Activated CD4-positive, alpha-beta memory T cell treated with anti-CD3 and anti-CD28 coated beads for 36 hours (primary cell): ENCODE measurements around the gene CDH24. TPM values are rescaled to one million over a fixed set of nuclear protein-coding genes. Genes with fewer than 3 reads are reported as not detected.

ENCODE experiments used
- CTCF ChIA-PET: fragments of 350-600 bp; sonication (Branson Sonifier 250); formaldehyde crosslinking; loops from one replicate; lab custom pipeline; 2021; ENCODE audit warnings: antibody characterized with exemption, inconsistent platforms; lab: Charles Lee
- POLR2A ChIA-PET: fragments of 350-600 bp; sonication (Branson Sonifier 250); formaldehyde crosslinking; loops from one replicate; lab custom pipeline; 2021; ENCODE audit warnings: antibody characterized with exemption; lab: Charles Lee
- DNase-seq: peaks from one replicate; pipeline ENCODE4 v3.0.0-alpha.2; 2020
- H3K27ac Mint-ChIP-seq: one replicate; pipeline ENCODE4 v1.8.0; 2021; ENCODE audit warnings: mixed read lengths
- H3K27me3 Mint-ChIP-seq: one replicate; pipeline ENCODE4 v1.8.0; 2021; ENCODE audit warnings: mixed read lengths
- H3K36me3 Mint-ChIP-seq: one replicate; pipeline ENCODE4 v1.8.0; 2021; ENCODE audit warnings: mixed read lengths
- H3K4me1 Mint-ChIP-seq: one replicate; pipeline ENCODE4 v1.8.0; 2021; ENCODE audit warnings: low read depth, mixed read lengths
- H3K4me3 Mint-ChIP-seq: one replicate; pipeline ENCODE4 v1.8.0; 2021; ENCODE audit warnings: mild to moderate bottlenecking, mixed read lengths
- H3K9me3 Mint-ChIP-seq: one replicate; pipeline ENCODE4 v1.8.0; 2021; ENCODE audit warnings: mixed read lengths
- intact Hi-C: fragments of 100-400 bp; cut with micrococcal nuclease; formaldehyde crosslinking; loops from one replicate; pipeline ENCODE4 v1.15.1; 2023
- total RNA-seq, 2 experiments: library from RNA; stranded (reverse); gene quantifications; one replicate each; pipeline ENCODE4 v1.2.3, GENCODE V29; 2021

The CDH24 gene
- total RNA-seq, 2 experiments from 2014 or later = 1.00 to 1.1 TPM

DNA sequence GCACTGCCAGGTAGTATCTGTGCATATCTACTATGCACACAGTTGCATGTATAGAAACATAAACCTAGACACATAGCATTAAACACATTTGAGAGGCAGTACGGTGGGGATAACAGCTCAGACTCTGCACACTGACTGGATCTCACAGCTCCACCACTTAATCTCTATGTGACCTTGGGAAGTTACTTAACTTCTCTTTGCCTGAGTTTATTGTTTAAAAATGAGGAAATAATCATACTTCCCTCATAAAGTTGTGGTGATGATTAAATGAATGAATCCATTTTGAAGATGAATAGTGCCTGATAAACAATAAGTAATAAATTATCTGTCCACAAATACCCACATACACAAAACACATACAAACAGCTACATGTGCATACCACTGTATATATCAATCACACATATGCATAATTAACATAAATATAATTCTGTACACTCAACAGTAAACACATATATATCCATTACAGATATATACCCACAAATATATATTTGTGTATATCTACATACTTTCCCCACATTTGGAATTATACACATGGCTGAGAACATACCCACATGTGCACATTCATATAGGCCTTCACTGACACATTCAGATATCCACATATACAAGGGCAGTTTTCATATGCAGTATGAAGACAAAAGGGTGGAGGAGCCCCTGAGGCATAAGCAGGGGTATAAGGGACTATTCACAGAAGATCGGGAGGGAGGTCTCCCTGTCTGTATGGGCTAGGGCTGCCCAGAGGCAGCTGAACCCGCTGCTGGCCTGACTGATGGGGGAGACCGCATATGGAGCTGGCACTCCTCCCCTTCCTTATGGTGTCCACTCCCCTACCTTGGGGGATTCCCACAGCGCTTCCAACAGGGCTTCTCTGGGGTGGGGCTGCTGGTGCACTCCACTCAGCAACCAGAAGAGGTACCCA is 5.9 kb downstream of the CDH24 start:
- Mint-ChIP-seq H3K27ac (no peak overlapping the region), H3K36me3 (no peaks in the 10 kb centered on the region), H3K9me3 (no peaks in the 10 kb centered on the region), H3K4me3 (no peak overlapping the region), H3K4me1 (peaks cover 5% of the 10 kb centered on the region), H3K27me3 (peaks cover 6% of the 10 kb centered on the region)
- DNase-seq = no peak
- POLR2A ChIA-PET = interaction anchor here (1.1 to 1.3 kb wide), 2 partner anchors 13 to 64 kb away, joined by 3 to 5 read pairs; no protein-coding TSS in a partner anchor
- intact Hi-C loops = no loop called here
- CTCF ChIA-PET = interaction anchor here (0.6 to 18.9 kb wide), 5 partner anchors 17 to 192 kb away, joined by 3 to 839 read pairs (median 3); partner anchors contain the start of gene AJUBA

DNA sequence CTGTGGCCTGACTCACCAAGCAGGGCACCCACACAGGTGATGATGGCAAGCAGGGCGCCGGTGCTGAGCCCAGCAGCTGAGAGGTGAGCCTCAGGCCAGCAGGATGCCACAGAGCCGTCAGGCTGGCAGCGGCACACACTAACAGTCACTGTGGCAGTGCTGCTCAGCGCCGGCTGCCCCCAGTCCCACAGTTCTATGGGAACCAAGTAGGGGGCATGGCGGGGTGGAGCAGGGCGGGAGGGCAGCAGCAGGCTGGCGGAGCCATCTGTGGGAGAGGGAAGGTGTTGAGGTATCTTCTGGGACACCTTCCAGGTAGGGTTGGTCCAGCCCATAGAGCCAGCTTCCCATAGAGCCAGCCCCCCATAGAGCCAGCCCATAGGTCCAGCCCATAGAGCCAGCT is 8.3 kb downstream of the CDH24 start:
- H3K9me3 Mint-ChIP-seq = no peaks in the 10 kb centered on the region
- H3K27me3 Mint-ChIP-seq = peaks cover 5% of the 10 kb centered on the region
- CTCF ChIA-PET = interaction anchor here (1.1 to 2.0 kb wide), 3 partner anchors 9 to 63 kb away, joined by 3 to 5 read pairs (median 5); no protein-coding TSS in a partner anchor
- intact Hi-C loops = no loop called here
- H3K36me3 Mint-ChIP-seq = no peaks in the 10 kb centered on the region
- no peak overlapping the region for H3K27ac Mint-ChIP-seq
- POLR2A ChIA-PET = no interaction called here
- DNase-seq = no peak
- no peaks in the 10 kb centered on the region for H3K4me1 Mint-ChIP-seq
- H3K4me3 Mint-ChIP-seq = no peak overlapping the region

DNA sequence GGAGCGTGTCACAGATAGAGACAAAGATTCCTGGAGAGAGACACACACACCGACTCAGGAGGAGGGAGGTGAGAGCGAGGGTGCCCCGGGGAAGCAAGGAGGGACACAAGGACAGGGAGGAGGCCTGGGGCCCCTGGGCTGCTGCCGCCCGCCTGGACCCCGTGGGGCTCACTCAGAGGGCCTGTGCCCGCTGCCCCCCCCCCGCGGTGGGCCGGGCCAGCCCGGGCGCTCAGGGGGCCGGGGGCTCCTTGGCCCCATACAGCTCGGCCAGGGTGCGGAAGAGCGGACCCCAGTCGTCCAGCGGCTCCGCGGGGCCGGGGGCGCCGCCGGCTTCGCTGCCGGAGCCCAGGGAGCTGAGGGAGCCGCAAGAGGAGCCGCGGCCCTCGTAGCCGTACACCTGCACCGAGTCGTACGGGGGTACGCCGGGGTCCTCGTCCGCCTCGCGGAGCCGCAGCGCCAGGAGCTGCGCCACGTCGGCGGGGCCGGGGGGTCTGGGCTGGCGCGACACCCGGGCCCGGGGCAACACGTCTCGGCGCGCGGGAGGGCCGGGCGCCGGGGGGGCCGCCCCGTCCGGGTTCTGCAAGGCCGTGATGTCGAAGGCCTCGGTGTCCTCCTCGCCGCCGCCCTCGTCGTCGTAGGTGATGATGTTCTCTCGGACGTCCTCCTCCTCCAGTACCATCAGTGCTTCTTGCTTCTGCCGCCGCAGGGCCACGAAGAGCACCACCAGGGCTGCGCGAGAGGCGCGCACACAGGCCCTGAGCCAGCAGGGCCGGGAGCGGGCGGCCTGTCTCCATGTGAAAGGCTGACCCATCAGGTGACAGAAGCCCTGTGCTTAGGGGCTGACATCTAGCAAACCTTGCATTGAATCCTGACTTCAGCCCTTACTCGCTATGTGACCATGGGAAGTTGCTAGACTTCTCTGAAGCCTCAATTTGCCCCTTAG is 9.3 kb downstream of the CDH24 start:
- intact Hi-C loops = no loop called here
- Mint-ChIP-seq H3K27me3 (peaks cover 5% of the 10 kb centered on the region), H3K36me3 (no peaks in the 10 kb centered on the region), H3K27ac (no peak overlapping the region), H3K9me3 (no peaks in the 10 kb centered on the region), H3K4me3 (no peak overlapping the region), H3K4me1 (no peaks in the 10 kb centered on the region)
- ChIA-PET POLR2A (no interaction called here), CTCF (interaction anchor here (1.7 to 2.0 kb wide), 2 partner anchors 21 to 62 kb away, joined by 5 read pairs; no protein-coding TSS in a partner anchor)
- DNase-seq = no peak

DNA sequence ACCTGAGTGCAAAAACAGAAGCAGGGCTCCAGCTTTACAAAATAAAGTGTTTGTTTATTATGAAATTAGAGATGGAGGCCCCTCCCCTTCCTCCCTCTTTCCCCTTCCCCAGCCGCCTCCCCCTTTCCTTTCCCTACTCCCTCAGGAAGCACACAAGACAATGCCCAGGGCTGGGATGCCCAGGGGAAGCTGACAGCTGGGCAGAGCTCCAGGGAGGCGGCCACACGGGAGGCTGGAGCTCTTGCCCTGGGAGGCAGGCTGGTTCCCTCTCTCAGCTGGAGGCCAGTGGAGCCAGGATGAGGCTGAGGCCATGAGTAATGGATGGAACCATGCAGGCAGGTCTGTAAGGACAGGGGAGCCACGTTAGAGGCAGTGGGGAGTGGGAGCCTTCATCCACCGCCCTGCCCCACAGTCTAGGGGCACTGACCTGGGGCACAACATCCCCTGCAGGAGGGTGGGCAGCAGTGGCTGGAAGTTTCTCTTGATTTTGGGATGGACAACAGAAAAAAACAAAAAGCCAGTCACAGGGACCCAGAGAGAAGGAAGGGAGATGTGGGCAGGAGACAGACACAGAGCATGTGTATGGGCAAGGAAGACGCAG is 10.2 kb downstream of the CDH24 start:
- ChIA-PET POLR2A (no interaction called here), CTCF (interaction anchor here (0.9 to 1.3 kb wide), 3 partner anchors 21 to 61 kb away, joined by 3 to 4 read pairs (median 3); no protein-coding TSS in a partner anchor)
- Mint-ChIP-seq H3K4me3 (no peak overlapping the region), H3K4me1 (no peaks in the 10 kb centered on the region), H3K27ac (no peak overlapping the region), H3K36me3 (no peaks in the 10 kb centered on the region), H3K9me3 (no peaks in the 10 kb centered on the region), H3K27me3 (peaks cover 5% of the 10 kb centered on the region)
- DNase-seq = no peak
- intact Hi-C loops = no loop called here

- DNase-seq = no peak
- Mint-ChIP-seq H3K4me1 (no peaks in the 10 kb centered on the region), H3K4me3 (no peak overlapping the region), H3K36me3 (no peaks in the 10 kb centered on the region), H3K9me3 (no peaks in the 10 kb centered on the region), H3K27ac (no peak overlapping the region), H3K27me3 (peaks cover 5% of the 10 kb centered on the region)
- POLR2A ChIA-PET = no interaction called here
- intact Hi-C loops = no loop called here
- CTCF ChIA-PET = interaction anchor here (1.3 kb wide), 1 partner anchor 59 kb away, joined by 4 read pairs; no protein-coding TSS in a partner anchor
These were observed 11.6 kb downstream of the CDH24 start for GRCh38 chr14:23045419-23046357.

GRCh38 chr14:23044840-23045239 is 12.5 kb downstream of the CDH24 start:
- POLR2A ChIA-PET = interaction anchor here (1.1 kb wide), 1 partner anchor 126 kb away, joined by 3 read pairs; the partner anchor contains the start of gene RBM23

GRCh38 chr14:23043754-23044153 is 13.6 kb downstream of the CDH24 start:
- Mint-ChIP-seq H3K4me1 (no peaks in the 10 kb centered on the region), H3K9me3 (no peaks in the 10 kb centered on the region), H3K36me3 (no peaks in the 10 kb centered on the region), H3K27ac (no peak overlapping the region), H3K27me3 (peaks cover 5% of the 10 kb centered on the region), H3K4me3 (no peak overlapping the region)
- CTCF ChIA-PET = interaction anchor here (1.2 to 5.6 kb wide), 3 partner anchors 25 to 57 kb away, joined by 3 to 22 read pairs (median 3); no protein-coding TSS in a partner anchor
- POLR2A ChIA-PET = no interaction called here
- intact Hi-C loops = no loop called here
- DNase-seq = no peak

More at GRCh38 chr14:23044840-23045239, 12.5 kb downstream of the CDH24 start:
- Mint-ChIP-seq H3K4me1 (no peaks in the 10 kb centered on the region), H3K4me3 (no peak overlapping the region), H3K27me3 (peaks cover 5% of the 10 kb centered on the region), H3K9me3 (no peaks in the 10 kb centered on the region), H3K36me3 (no peaks in the 10 kb centered on the region), H3K27ac (no peak overlapping the region)
- CTCF ChIA-PET = interaction anchor here (1.2 to 1.5 kb wide), 2 partner anchors 57 to 58 kb away, joined by 3 read pairs; no protein-coding TSS in a partner anchor
- intact Hi-C loops = no loop called here
- no peak for DNase-seq

DNA sequence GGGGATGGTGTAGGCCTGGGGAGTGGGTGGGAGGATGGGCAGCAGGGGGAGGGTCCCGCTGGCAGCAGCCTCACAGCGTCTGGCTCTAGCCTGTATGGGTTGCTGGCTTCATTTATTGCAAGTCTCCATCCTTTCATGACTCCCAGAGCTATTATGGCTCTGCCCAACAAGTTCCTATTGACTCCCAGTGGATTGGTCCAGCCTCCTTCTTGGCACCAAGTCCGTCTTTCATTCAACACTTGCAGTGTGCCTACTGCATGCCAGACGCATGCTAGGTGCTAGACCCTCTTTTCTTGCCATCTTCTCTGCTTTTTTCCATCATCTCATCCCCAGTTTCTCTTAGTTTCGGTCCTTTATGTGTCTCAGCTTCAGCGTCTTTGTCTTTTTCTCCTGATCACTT is 14.2 kb downstream of the CDH24 start:
- no peaks in the 10 kb centered on the region for H3K9me3 Mint-ChIP-seq
- H3K4me3 Mint-ChIP-seq = no peak overlapping the region
- H3K27me3 Mint-ChIP-seq = peaks cover 5% of the 10 kb centered on the region
- no peak overlapping the region for H3K27ac Mint-ChIP-seq
- ChIA-PET CTCF (interaction anchor here (0.8 to 5.6 kb wide), 4 partner anchors 15 to 57 kb away, joined by 3 to 22 read pairs (median 6); no protein-coding TSS in a partner anchor), POLR2A (no interaction called here)
- H3K36me3 Mint-ChIP-seq = no peaks in the 10 kb centered on the region
- no peaks in the 10 kb centered on the region for H3K4me1 Mint-ChIP-seq
- no peak for DNase-seq
- intact Hi-C loops = no loop called here

GRCh38 chr14:23042162-23042965 is 15.0 kb downstream of the CDH24 start, which contains the start of gene PSMB11:
PSMB11 (plus strand) TSS chr14:23042212; CDS start chr14:23042226, 14 bp downstream.
- H3K27ac Mint-ChIP-seq = no peak within 1 kb of the TSS

GRCh38 chr14:23041729-23042128 is 15.6 kb downstream of the CDH24 start:
- intact Hi-C loops = no loop called here
- Mint-ChIP-seq H3K36me3 (no peaks in the 10 kb centered on the region), H3K27ac (no peak overlapping the region), H3K9me3 (no peaks in the 10 kb centered on the region), H3K27me3 (no peaks in the 10 kb centered on the region), H3K4me1 (no peaks in the 10 kb centered on the region), H3K4me3 (no peak overlapping the region)
- DNase-seq = no peak
- CTCF ChIA-PET = interaction anchor here (0.8 to 5.6 kb wide), 5 partner anchors 13 to 55 kb away, joined by 3 to 22 read pairs (median 4); partner anchors contain the start of gene CDH24
- POLR2A ChIA-PET = no interaction called here

More at GRCh38 chr14:23042162-23042965, 15.0 kb downstream of the CDH24 start, which contains the start of gene PSMB11:
- POLR2A ChIA-PET = no interaction called here
- no peaks in the 10 kb centered on the region for H3K4me1 Mint-ChIP-seq
- CTCF ChIA-PET = interaction anchor here (0.8 to 5.6 kb wide), 5 partner anchors 15 to 56 kb away, joined by 3 to 22 read pairs (median 4); partner anchors contain the start of gene CDH24
- H3K4me3 Mint-ChIP-seq = no peak within 1 kb of the TSS
- intact Hi-C loops = no loop called here
- H3K27me3 Mint-ChIP-seq = peaks cover 2% of the 10 kb centered on the region
- no peak for DNase-seq
- H3K9me3 Mint-ChIP-seq = no peaks in the 10 kb centered on the region
- no peaks in the 10 kb centered on the region for H3K36me3 Mint-ChIP-seq
